Activated CD8-positive, alpha-beta T cell treated with anti-CD3 and anti-CD28 coated beads for 36 hours (primary cell): Measurements from ENCODE around the gene CNIH3. TPM values are rescaled to one million over a fixed set of nuclear protein-coding genes. Genes with fewer than 3 reads are reported as not detected.

Source experiments
- ATAC-seq: fragments of 200-7000 bp; cut with Tn5 transposase; one replicate; pipeline ENCODE4 v1.10.0; 2021; ENCODE audit warnings: mild to moderate bottlenecking, moderate library complexity
- CTCF ChIA-PET: fragments of 350-600 bp; sonication (Branson Sonifier 250); formaldehyde crosslinking; loops from one replicate; lab custom pipeline; 2021; ENCODE audit warnings: antibody characterized with exemption; lab: Charles Lee
- POLR2A ChIA-PET: fragments of 350-600 bp; sonication (Branson Sonifier 250); formaldehyde crosslinking; loops from one replicate; lab custom pipeline; 2021; ENCODE audit warnings: antibody characterized with exemption; lab: Charles Lee
- DNase-seq: peaks from one replicate; pipeline ENCODE4 v3.0.0-alpha.2; 2020
- H3K27ac Mint-ChIP-seq: one replicate; pipeline ENCODE4 v1.8.0; 2021; ENCODE audit warnings: mild to moderate bottlenecking, mixed read lengths
- H3K27me3 Mint-ChIP-seq: one replicate; pipeline ENCODE4 v1.8.0; 2021; ENCODE audit warnings: mixed read lengths
- H3K36me3 Mint-ChIP-seq: one replicate; pipeline ENCODE4 v1.8.0; 2021; ENCODE audit warnings: low read depth, mixed read lengths
- H3K4me1 Mint-ChIP-seq: one replicate; pipeline ENCODE4 v1.8.0; 2021; ENCODE audit warnings: low read depth, mixed read lengths
- H3K4me3 Mint-ChIP-seq: one replicate; pipeline ENCODE4 v1.8.0; 2021; ENCODE audit warnings: mild to moderate bottlenecking, moderate library complexity, mixed read lengths
- H3K9me3 Mint-ChIP-seq: one replicate; pipeline ENCODE4 v1.8.0; 2021; ENCODE audit warnings: mixed read lengths
- intact Hi-C: fragments of 100-400 bp; cut with micrococcal nuclease; formaldehyde crosslinking; loops from one replicate; pipeline ENCODE4 v1.10.0; 2022
- total RNA-seq, 2 experiments: library from RNA; stranded (reverse); gene quantifications; one replicate each; pipeline ENCODE4 v1.2.3, GENCODE V29; 2021
- TF ChIP-seq, protein P1 (sequence below): fragments of 200-600 bp; IDR thresholded peaks from one replicate; pipeline ENCODE4 v1.8.0; 2022; ENCODE audit warnings: antibody characterized with exemption, mild to moderate bottlenecking

Gene CNIH3
- total RNA-seq, 2 experiments from 2014 or later = 1.6 to 2.1 TPM

DNA sequence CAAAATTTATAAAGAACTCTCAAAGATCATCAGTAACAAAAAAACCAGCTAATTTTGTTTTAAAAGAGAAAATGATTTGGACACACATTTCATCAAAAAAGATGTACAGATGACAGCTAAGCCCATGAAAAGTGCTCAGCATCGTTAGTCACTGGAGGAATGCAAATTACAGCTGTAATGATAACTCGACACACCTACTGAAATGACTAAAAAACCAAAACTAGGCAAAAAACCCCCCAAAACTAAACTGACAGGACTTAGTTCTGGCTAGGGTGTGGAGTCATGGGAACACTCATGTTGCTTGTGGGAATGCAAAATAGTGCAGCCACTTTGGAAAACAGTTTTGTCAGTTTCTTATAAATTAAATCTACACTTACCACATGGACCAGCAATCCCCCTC lies 59.5 kb downstream of the CNIH3 start:
- no peak for DNase-seq
- TF ChIP-seq, protein P1, sequence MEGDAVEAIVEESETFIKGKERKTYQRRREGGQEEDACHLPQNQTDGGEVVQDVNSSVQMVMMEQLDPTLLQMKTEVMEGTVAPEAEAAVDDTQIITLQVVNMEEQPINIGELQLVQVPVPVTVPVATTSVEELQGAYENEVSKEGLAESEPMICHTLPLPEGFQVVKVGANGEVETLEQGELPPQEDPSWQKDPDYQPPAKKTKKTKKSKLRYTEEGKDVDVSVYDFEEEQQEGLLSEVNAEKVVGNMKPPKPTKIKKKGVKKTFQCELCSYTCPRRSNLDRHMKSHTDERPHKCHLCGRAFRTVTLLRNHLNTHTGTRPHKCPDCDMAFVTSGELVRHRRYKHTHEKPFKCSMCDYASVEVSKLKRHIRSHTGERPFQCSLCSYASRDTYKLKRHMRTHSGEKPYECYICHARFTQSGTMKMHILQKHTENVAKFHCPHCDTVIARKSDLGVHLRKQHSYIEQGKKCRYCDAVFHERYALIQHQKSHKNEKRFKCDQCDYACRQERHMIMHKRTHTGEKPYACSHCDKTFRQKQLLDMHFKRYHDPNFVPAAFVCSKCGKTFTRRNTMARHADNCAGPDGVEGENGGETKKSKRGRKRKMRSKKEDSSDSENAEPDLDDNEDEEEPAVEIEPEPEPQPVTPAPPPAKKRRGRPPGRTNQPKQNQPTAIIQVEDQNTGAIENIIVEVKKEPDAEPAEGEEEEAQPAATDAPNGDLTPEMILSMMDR = no peak
- Mint-ChIP-seq H3K9me3 (no peaks in the 10 kb centered on the region), H3K36me3 (no peaks in the 10 kb centered on the region), H3K4me1 (no peaks in the 10 kb centered on the region), H3K27ac (no peak overlapping the region), H3K4me3 (no peak overlapping the region), H3K27me3 (peaks cover 1% of the 10 kb centered on the region)
- no peak for ATAC-seq
- intact Hi-C loops = no loop called here
- POLR2A ChIA-PET = no interaction called here
- CTCF ChIA-PET = interaction anchor here (0.9 to 1.1 kb wide), 2 partner anchors 161 to 163 kb away, joined by 3 read pairs; no protein-coding TSS in a partner anchor

DNA sequence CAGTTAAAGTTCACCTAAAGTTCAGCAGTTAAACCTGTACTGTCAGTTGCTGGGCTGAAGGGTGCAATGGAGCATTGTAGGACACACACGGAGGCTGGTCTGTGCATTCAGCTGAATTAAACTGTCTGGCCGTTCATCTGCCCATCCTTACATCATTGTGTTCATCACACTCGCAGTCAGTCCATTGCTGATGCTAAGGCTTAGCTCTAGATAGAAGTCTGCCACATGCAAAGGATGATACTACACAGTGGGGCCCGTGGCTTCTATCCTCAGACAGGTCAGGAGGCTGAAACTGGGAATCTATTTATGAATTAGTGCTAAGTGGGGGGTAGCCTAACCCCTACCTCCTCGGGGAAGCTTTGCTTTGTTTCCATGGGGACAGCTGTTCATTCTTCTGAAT lies 60.4 kb downstream of the CNIH3 start:
- ATAC-seq = no peak
- no peak for DNase-seq
- Mint-ChIP-seq H3K27me3 (peaks cover 1% of the 10 kb centered on the region), H3K9me3 (no peaks in the 10 kb centered on the region), H3K36me3 (no peaks in the 10 kb centered on the region), H3K4me1 (no peaks in the 10 kb centered on the region), H3K27ac (no peak overlapping the region), H3K4me3 (no peak overlapping the region)
- ChIA-PET POLR2A (no interaction called here), CTCF (no interaction called here)
- TF ChIP-seq, protein P1 = no peak
- intact Hi-C loops = no loop called here

DNA sequence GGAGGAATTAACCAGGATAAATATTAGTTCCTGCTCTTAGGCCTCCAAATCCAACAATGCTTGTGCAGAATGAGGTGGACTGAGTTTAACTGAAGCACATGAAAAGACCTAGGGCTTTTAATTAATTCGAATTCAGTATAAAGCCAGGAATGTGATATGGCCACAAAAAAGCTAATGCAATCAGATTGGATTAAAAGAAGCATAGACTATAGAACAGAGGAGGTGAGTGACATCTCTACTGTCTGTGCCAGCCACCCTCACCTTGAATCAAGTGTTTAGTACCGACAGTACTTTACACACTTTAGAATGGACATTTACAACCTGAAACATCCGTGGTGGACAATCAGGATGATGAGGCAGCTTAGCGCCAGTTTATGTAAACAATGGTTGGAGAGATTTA lies 62.1 kb downstream of the CNIH3 start:
- ATAC-seq (no peak), DNase-seq (no peak)
- Mint-ChIP-seq H3K9me3 (no peaks in the 10 kb centered on the region), H3K27ac (no peak overlapping the region), H3K36me3 (no peaks in the 10 kb centered on the region), H3K27me3 (peaks cover 1% of the 10 kb centered on the region), H3K4me1 (no peaks in the 10 kb centered on the region), H3K4me3 (no peak overlapping the region)
- ChIA-PET CTCF (interaction anchor here (1.5 to 1.6 kb wide), 2 partner anchors 24 to 35 kb away, joined by 4 to 5 read pairs; no protein-coding TSS in a partner anchor), POLR2A (no interaction called here)
- intact Hi-C loops = no loop called here
- TF ChIP-seq, protein P1 = no peak

DNA sequence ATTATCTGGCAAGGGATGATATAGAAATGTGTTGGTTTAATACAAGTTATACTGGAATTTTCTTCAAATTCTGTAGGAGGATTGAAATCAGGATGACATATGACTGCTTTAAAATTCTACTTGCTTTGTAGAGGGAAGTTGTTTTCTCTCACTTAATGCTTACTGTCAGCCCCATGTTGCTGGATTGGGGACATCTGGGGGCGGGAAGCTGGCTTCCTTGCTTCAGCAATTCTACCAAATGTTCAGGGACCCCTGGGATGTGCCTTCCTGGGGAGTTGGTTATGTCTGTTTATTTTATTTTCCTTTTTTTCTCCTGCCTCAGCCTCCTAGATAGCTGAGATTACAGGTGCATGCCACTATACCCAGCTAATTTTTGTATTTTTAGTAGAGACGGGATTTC lies 63.5 kb downstream of the CNIH3 start:
- ATAC-seq (no peak), DNase-seq (no peak)
- Mint-ChIP-seq H3K27me3 (peaks cover 1% of the 10 kb centered on the region), H3K36me3 (no peaks in the 10 kb centered on the region), H3K27ac (no peak overlapping the region), H3K4me1 (no peaks in the 10 kb centered on the region), H3K9me3 (no peaks in the 10 kb centered on the region), H3K4me3 (no peak overlapping the region)
- TF ChIP-seq, protein P1 = no peak
- intact Hi-C loops = no loop called here
- ChIA-PET POLR2A (no interaction called here), CTCF (interaction anchor here (1.2 to 1.5 kb wide), 4 partner anchors 22 to 215 kb away, joined by 3 to 5 read pairs (median 3); no protein-coding TSS in a partner anchor)

DNA sequence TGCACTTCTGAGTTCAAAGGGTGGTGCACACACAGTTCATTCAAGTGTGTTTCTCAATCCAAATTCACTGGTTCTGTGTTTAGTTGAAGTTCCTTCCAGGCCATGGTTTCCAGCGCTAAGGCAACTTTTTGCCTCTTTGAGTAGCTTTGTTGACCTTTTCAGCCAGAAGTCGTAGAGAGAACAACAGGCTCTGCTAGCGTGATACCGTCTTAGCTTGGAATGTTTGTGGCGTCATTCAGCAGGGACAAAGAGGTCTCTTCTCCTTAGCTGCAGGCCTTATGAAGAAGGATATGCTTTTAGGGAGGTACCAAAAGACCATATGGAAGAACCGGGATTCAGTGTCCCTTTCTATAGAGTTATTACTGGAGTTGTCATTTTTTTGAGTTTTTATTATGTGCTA lies 65.7 kb downstream of the CNIH3 start:
- Mint-ChIP-seq H3K27me3 (no peaks in the 10 kb centered on the region), H3K27ac (no peak overlapping the region), H3K9me3 (no peaks in the 10 kb centered on the region), H3K4me3 (no peak overlapping the region), H3K4me1 (no peaks in the 10 kb centered on the region), H3K36me3 (no peaks in the 10 kb centered on the region)
- ChIA-PET POLR2A (no interaction called here), CTCF (no interaction called here)
- no peak for DNase-seq
- no peak for ATAC-seq
- intact Hi-C loops = no loop called here
- TF ChIP-seq, protein P1 = no peak
